HEK293 (cell line): ENCODE measurements around the gene ALOX5AP.

Experiments used
- CTCF ChIA-PET: fragments of 350-600 bp; formaldehyde crosslinking; extraction: SDS; loops from one replicate; lab custom pipeline; 2021; ENCODE audit warnings: antibody characterized with exemption; lab: Yijun Ruan, JAX
- POLR2A ChIA-PET: fragments of 300-600 bp; formaldehyde crosslinking; extraction: SDS; loops from one replicate; lab custom pipeline; 2020; ENCODE audit warnings: antibody characterized with exemption, inconsistent platforms; lab: Yijun Ruan, JAX
- H3K27ac ChIP-seq: fragments of 200-500 bp; sonication (Bioruptor generic); 2 replicates; pipeline ENCODE4 v1.5.1; 2014; ENCODE audit warnings: low read depth, low read length, control low read depth, inconsistent platforms; ENCODE audit errors: extremely low read depth
- H3K36me3 ChIP-seq, 2 experiments: fragments of 200-500 bp in 1 of 2; sonication (Bioruptor generic) in 1 of 2; 1 replicate in 1 of 2; 2 replicates in 1 of 2; pipeline ENCODE4 v1.5.1; 2014 to 2017; ENCODE audit warnings: inconsistent platforms in 2 of 2, low read length in 2 of 2; ENCODE audit not compliant: control insufficient read depth in 2 of 2, insufficient read depth in 1 of 2
- H3K4me1 ChIP-seq: fragments of 200-500 bp; sonication (Bioruptor generic); 2 replicates; pipeline ENCODE4 v1.5.1; 2014; ENCODE audit warnings: mild to moderate bottlenecking, low read length, inconsistent platforms; ENCODE audit not compliant: control insufficient read depth, insufficient read depth
- H3K4me3 ChIP-seq: 2 replicates; pipeline ENCODE4 v1.5.1; 2011; ENCODE audit warnings: low read depth, mild to moderate bottlenecking, control low read depth, low read length, moderate library complexity
- H3K9me3 ChIP-seq: fragments of 200-500 bp; sonication (Bioruptor generic); 2 replicates; pipeline ENCODE4 v1.5.1; 2014; ENCODE audit warnings: low read depth, low read length, inconsistent platforms; ENCODE audit not compliant: control insufficient read depth, insufficient read depth
- GLIS2 ChIP-seq: fragments of 450-650 bp; formaldehyde crosslinking; IDR thresholded peaks from 2 replicates; pipeline ENCODE4 v1.5.1; 2016; ENCODE audit warnings: missing biosample characterization, missing genetic modification characterization
- KLF1 ChIP-seq: fragments of 450-650 bp; formaldehyde crosslinking; IDR thresholded peaks from 2 replicates; pipeline ENCODE4 v1.5.1; 2016; ENCODE audit warnings: missing biosample characterization, missing genetic modification characterization
- KLF16 ChIP-seq: fragments of 450-650 bp; formaldehyde crosslinking; IDR thresholded peaks from 2 replicates; pipeline ENCODE4 v1.5.1; 2017; ENCODE audit warnings: missing biosample characterization, missing genetic modification characterization
- OVOL3 ChIP-seq: fragments of 450-650 bp; formaldehyde crosslinking; IDR thresholded peaks from 2 replicates; pipeline ENCODE4 v1.5.1; 2016; ENCODE audit warnings: missing biosample characterization, missing genetic modification characterization
- REPIN1 ChIP-seq: fragments of 450-650 bp; formaldehyde crosslinking; IDR thresholded peaks from 2 replicates; pipeline ENCODE4 v1.5.1; 2017; ENCODE audit warnings: missing biosample characterization, missing genetic modification characterization, low read depth
- SCRT1 ChIP-seq: fragments of 450-650 bp; formaldehyde crosslinking; IDR thresholded peaks from 2 replicates; pipeline ENCODE4 v1.5.1; 2016; ENCODE audit warnings: missing biosample characterization, missing genetic modification characterization, borderline replicate concordance
- YY1 ChIP-seq: fragments of 450-650 bp; formaldehyde crosslinking; IDR thresholded peaks from 2 replicates; pipeline ENCODE4 v1.5.1; 2018; ENCODE audit warnings: missing biosample characterization, missing genetic modification characterization
- ZBTB17 ChIP-seq: fragments of 450-650 bp; formaldehyde crosslinking; IDR thresholded peaks from 2 replicates; pipeline ENCODE4 v1.5.1; 2016; ENCODE audit warnings: missing biosample characterization, missing genetic modification characterization
- ZFHX2 ChIP-seq: fragments of 450-650 bp; formaldehyde crosslinking; conservative IDR thresholded peaks from 2 replicates; pipeline ENCODE4 v1.5.1; 2016; ENCODE audit warnings: missing biosample characterization, missing genetic modification characterization
- ZNF202 ChIP-seq: fragments of 450-650 bp; formaldehyde crosslinking; IDR thresholded peaks from 2 replicates; pipeline ENCODE4 v1.5.1; 2016; ENCODE audit warnings: missing biosample characterization, missing genetic modification characterization, borderline replicate concordance
- ZNF23 ChIP-seq: fragments of 450-650 bp; formaldehyde crosslinking; IDR thresholded peaks from 2 replicates; pipeline ENCODE4 v1.5.1; 2016; ENCODE audit warnings: missing biosample characterization, missing genetic modification characterization, borderline replicate concordance
- ZNF266 ChIP-seq: fragments of 450-650 bp; formaldehyde crosslinking; IDR thresholded peaks from 2 replicates; pipeline ENCODE4 v1.5.1; 2016; ENCODE audit warnings: missing biosample characterization, missing genetic modification characterization, low read depth
- ZNF366 ChIP-seq: fragments of 450-650 bp; formaldehyde crosslinking; conservative IDR thresholded peaks from 2 replicates; pipeline ENCODE4 v1.5.1; 2016; ENCODE audit warnings: missing biosample characterization, missing genetic modification characterization
- ZNF37A ChIP-seq: fragments of 450-650 bp; IDR thresholded peaks from 2 replicates; pipeline ENCODE4 v1.5.1; 2018; ENCODE audit warnings: missing biosample characterization, missing genetic modification characterization
- ZNF473 ChIP-seq: fragments of 450-650 bp; formaldehyde crosslinking; IDR thresholded peaks from 2 replicates; pipeline ENCODE4 v1.5.1; 2017; ENCODE audit warnings: missing biosample characterization, missing genetic modification characterization
- ZNF596 ChIP-seq: fragments of 450-650 bp; IDR thresholded peaks from 2 replicates; pipeline ENCODE4 v1.5.0; 2018; ENCODE audit warnings: missing biosample characterization, mild to moderate bottlenecking, missing genetic modification characterization, moderate library complexity
- ZNF623 ChIP-seq: fragments of 450-650 bp; formaldehyde crosslinking; IDR thresholded peaks from 2 replicates; pipeline ENCODE4 v1.5.1; 2016; ENCODE audit warnings: missing biosample characterization, missing genetic modification characterization
- ZSCAN23 ChIP-seq: fragments of 450-650 bp; formaldehyde crosslinking; IDR thresholded peaks from 2 replicates; pipeline ENCODE4 v1.5.1; 2016; ENCODE audit warnings: missing biosample characterization, missing genetic modification characterization
- ZSCAN30 ChIP-seq: fragments of 450-650 bp; IDR thresholded peaks from 2 replicates; pipeline ENCODE4 v1.5.1; 2018; ENCODE audit warnings: missing biosample characterization, mild to moderate bottlenecking, missing genetic modification characterization, moderate library complexity
- ZXDB ChIP-seq: fragments of 450-650 bp; formaldehyde crosslinking; IDR thresholded peaks from 2 replicates; pipeline ENCODE4 v1.5.1; 2016; ENCODE audit warnings: missing biosample characterization, missing genetic modification characterization
- TF ChIP-seq, protein P1 (sequence below): fragments of 450-650 bp; formaldehyde crosslinking; optimal IDR thresholded peaks from 2 replicates; pipeline ENCODE3; 2016; ENCODE audit warnings: missing biosample characterization, mild to moderate bottlenecking, missing genetic modification characterization
- TF ChIP-seq, protein P2 (sequence below): fragments of 450-650 bp; formaldehyde crosslinking; conservative IDR thresholded peaks from 2 replicates; pipeline ENCODE4 v1.5.1; 2016; ENCODE audit warnings: low read depth, missing biosample characterization, missing genetic modification characterization
- TF ChIP-seq, protein P3 (sequence below): IDR thresholded peaks from 2 replicates; pipeline ENCODE4 v1.6.1; 2011; ENCODE audit warnings: mild to moderate bottlenecking, low read depth, low read length, borderline replicate concordance
- TF ChIP-seq, protein P4 (sequence below): fragments of 450-650 bp; IDR thresholded peaks from 2 replicates; pipeline ENCODE4 v1.5.1; 2018; ENCODE audit warnings: missing biosample characterization, missing genetic modification characterization
- TF ChIP-seq, protein P5 (sequence below): fragments of 450-650 bp; formaldehyde crosslinking; IDR thresholded peaks from 2 replicates; pipeline ENCODE4 v1.5.1; 2017; ENCODE audit warnings: missing biosample characterization, missing genetic modification characterization

The ALOX5AP gene

DNA sequence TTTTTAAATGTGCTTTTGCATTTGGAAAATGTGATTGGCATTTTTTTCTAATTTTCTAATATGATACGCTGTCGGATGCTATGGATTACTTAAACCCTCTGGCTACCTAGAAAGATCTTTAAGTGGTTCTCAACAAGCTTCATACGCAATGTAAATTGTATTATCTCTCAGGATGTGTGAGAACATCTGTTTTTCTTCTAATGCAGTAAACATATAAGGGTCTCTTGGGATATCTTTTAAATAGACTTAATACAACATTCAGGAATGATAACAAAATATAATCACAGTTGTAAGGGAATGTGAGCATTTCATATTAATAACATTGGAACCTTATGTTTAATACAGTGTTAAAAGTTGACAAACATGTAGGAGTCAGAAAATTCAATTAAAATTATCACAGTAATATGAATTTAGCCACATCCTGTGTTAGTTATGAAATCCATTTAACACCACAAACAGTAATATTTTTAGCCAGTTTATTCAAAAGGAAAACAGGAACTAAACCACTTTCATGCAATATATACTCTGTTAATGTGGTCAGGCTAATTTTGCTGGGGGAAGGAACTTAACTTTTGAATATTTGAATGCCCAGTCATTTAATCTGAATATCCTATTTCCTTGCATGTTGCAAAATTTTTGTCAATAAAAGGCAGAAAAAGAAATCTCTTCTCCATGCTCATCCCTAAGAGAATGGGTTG lies 15.0 kb upstream of the ALOX5AP start (continued):
- TF ChIP-seq, protein P1, sequence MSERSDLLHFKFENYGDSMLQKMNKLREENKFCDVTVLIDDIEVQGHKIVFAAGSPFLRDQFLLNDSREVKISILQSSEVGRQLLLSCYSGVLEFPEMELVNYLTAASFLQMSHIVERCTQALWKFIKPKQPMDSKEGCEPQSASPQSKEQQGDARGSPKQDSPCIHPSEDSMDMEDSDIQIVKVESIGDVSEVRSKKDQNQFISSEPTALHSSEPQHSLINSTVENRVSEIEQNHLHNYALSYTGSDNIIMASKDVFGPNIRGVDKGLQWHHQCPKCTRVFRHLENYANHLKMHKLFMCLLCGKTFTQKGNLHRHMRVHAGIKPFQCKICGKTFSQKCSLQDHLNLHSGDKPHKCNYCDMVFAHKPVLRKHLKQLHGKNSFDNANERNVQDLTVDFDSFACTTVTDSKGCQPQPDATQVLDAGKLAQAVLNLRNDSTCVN = no peak

DNA sequence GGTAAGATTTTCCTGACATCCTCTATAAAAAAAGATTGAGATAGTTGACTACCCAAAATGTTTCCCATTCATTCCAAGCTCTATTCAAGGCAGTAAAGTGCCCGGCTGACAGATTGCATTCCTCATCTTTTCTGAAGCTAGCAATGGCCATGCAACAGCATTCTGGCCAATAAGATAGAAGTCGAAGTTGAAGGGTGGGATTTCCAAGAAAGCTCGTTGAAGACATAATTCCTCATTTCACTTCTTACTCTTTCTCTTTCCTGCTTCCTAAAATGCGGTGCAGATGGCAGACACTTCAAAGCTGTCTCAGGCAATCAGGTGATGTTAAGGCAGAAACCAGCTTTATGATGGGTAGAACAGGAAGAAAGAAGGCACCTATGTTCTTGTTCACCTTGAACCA lies 13.4 kb upstream of the ALOX5AP start:
- TF ChIP-seq ZNF473 (tag by site-specific recombination) = no peak
- TF ChIP-seq ZNF37A = no peak
- TF ChIP-seq ZNF266 = no peak
- no peak for TF ChIP-seq YY1 (tag by site-specific recombination)
- no peak for TF ChIP-seq ZNF366
- TF ChIP-seq ZFHX2 (tag by site-specific recombination) = no peak
- no peak for TF ChIP-seq GLIS2 (tag by site-specific recombination)
- TF ChIP-seq, protein P2, sequence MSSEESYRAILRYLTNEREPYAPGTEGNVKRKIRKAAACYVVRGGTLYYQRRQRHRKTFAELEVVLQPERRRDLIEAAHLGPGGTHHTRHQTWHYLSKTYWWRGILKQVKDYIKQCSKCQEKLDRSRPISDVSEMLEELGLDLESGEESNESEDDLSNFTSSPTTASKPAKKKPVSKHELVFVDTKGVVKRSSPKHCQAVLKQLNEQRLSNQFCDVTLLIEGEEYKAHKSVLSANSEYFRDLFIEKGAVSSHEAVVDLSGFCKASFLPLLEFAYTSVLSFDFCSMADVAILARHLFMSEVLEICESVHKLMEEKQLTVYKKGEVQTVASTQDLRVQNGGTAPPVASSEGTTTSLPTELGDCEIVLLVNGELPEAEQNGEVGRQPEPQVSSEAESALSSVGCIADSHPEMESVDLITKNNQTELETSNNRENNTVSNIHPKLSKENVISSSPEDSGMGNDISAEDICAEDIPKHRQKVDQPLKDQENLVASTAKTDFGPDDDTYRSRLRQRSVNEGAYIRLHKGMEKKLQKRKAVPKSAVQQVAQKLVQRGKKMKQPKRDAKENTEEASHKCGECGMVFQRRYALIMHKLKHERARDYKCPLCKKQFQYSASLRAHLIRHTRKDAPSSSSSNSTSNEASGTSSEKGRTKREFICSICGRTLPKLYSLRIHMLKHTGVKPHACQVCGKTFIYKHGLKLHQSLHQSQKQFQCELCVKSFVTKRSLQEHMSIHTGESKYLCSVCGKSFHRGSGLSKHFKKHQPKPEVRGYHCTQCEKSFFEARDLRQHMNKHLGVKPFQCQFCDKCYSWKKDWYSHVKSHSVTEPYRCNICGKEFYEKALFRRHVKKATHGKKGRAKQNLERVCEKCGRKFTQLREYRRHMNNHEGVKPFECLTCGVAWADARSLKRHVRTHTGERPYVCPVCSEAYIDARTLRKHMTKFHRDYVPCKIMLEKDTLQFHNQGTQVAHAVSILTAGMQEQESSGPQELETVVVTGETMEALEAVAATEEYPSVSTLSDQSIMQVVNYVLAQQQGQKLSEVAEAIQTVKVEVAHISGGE (tag by site-specific recombination) = no peak
- TF ChIP-seq KLF16 = no peak
- TF ChIP-seq ZNF23 (tag by site-specific recombination) = no peak
- TF ChIP-seq ZNF596 (tag by site-specific recombination) = no peak
- TF ChIP-seq ZNF202 (tag by site-specific recombination) = no peak
- TF ChIP-seq, protein P3, sequence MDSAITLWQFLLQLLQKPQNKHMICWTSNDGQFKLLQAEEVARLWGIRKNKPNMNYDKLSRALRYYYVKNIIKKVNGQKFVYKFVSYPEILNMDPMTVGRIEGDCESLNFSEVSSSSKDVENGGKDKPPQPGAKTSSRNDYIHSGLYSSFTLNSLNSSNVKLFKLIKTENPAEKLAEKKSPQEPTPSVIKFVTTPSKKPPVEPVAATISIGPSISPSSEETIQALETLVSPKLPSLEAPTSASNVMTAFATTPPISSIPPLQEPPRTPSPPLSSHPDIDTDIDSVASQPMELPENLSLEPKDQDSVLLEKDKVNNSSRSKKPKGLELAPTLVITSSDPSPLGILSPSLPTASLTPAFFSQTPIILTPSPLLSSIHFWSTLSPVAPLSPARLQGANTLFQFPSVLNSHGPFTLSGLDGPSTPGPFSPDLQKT = no peak
- TF ChIP-seq ZSCAN23 = no peak
- no peak for TF ChIP-seq ZNF623 (tag by site-specific recombination)
- no peak for TF ChIP-seq OVOL3 (tag by site-specific recombination)
- TF ChIP-seq, all 188 proteins: peak for 0
- Histone ChIP-seq H3K27ac (no peak overlapping the region), H3K36me3 (no peaks in the 10 kb centered on the region), H3K4me3 (no peak overlapping the region), H3K9me3 (no peaks in the 10 kb centered on the region), H3K4me1 (no peaks in the 10 kb centered on the region)
- ChIA-PET CTCF (no interaction called here), POLR2A (no interaction called here)

DNA sequence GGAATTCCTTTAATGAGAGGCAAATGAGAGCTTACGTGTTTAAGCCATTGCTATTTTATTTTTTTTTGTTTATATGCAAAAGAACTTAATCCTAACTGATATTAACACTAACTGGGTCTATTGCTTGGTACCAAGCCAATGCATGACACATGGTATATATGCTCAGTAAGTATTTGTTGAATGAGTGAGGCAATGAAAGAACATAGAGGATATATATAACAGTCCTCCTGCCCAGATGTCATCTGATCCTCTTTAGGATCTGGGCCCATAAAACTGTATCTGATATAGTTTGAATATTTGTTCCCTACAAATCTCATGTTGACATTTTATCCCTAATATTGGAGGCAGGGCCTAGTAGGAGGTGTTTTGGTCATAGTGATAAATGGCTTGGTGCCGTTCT lies 13.0 kb upstream of the ALOX5AP start:
- Histone ChIP-seq H3K9me3 (no peaks in the 10 kb centered on the region), H3K27ac (no peak overlapping the region), H3K4me3 (no peak overlapping the region), H3K4me1 (no peaks in the 10 kb centered on the region), H3K36me3 (no peaks in the 10 kb centered on the region)
- CTCF ChIA-PET = no interaction called here
- POLR2A ChIA-PET = no interaction called here
- TF ChIP-seq, protein P4, sequence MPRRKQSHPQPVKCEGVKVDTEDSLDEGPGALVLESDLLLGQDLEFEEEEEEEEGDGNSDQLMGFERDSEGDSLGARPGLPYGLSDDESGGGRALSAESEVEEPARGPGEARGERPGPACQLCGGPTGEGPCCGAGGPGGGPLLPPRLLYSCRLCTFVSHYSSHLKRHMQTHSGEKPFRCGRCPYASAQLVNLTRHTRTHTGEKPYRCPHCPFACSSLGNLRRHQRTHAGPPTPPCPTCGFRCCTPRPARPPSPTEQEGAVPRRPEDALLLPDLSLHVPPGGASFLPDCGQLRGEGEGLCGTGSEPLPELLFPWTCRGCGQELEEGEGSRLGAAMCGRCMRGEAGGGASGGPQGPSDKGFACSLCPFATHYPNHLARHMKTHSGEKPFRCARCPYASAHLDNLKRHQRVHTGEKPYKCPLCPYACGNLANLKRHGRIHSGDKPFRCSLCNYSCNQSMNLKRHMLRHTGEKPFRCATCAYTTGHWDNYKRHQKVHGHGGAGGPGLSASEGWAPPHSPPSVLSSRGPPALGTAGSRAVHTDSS = no peak
- TF ChIP-seq ZSCAN30 (tag by site-specific recombination) = no peak
- no peak for TF ChIP-seq ZNF202 (tag by site-specific recombination)
- TF ChIP-seq REPIN1 = no peak
- no peak for TF ChIP-seq ZBTB17 (tag by site-specific recombination)
- no peak for TF ChIP-seq ZXDB (tag by site-specific recombination)
- no peak for TF ChIP-seq KLF1
- TF ChIP-seq, protein P5, sequence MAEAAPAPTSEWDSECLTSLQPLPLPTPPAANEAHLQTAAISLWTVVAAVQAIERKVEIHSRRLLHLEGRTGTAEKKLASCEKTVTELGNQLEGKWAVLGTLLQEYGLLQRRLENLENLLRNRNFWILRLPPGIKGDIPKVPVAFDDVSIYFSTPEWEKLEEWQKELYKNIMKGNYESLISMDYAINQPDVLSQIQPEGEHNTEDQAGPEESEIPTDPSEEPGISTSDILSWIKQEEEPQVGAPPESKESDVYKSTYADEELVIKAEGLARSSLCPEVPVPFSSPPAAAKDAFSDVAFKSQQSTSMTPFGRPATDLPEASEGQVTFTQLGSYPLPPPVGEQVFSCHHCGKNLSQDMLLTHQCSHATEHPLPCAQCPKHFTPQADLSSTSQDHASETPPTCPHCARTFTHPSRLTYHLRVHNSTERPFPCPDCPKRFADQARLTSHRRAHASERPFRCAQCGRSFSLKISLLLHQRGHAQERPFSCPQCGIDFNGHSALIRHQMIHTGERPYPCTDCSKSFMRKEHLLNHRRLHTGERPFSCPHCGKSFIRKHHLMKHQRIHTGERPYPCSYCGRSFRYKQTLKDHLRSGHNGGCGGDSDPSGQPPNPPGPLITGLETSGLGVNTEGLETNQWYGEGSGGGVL (tag by site-specific recombination) = no peak
- TF ChIP-seq SCRT1 (tag by site-specific recombination) = no peak
